Neural progenitor cell (in vitro differentiated cells): ENCODE data around the gene ACTR3. TPM values are rescaled to one million over a fixed set of nuclear protein-coding genes. Genes with fewer than 3 reads are reported as not detected.
A peak's percentile ranks its signal among the peaks of the same experiment; 100 is the strongest.

Source experiments
- DNase-seq: peaks from one replicate; pipeline ENCODE4 v3.0.0-alpha.2; 2016; ENCODE audit warnings: low spot score
- H2AFZ ChIP-seq: fragments of 200-600 bp; sonication (generic); replicated peaks from 2 replicates; pipeline ENCODE4 v1.6.1; 2016; ENCODE audit warnings: antibody characterized with exemption
- H3F3A ChIP-seq: fragments of 200-600 bp; sonication (generic); 2 replicates; pipeline ENCODE4 v1.6.1; 2016; ENCODE audit warnings: antibody characterized with exemption, low read depth
- H3K27ac ChIP-seq: fragments of 200-600 bp; sonication (generic); 2 replicates; pipeline ENCODE4 v1.5.1; 2016; ENCODE audit warnings: mild to moderate bottlenecking
- H3K27me3 ChIP-seq: fragments of 200-600 bp; sonication (generic); 2 replicates; pipeline ENCODE4 v1.6.1; 2016; ENCODE audit warnings: mild to moderate bottlenecking, moderate library complexity
- H3K36me3 ChIP-seq: fragments of 200-600 bp; sonication (generic); 2 replicates; pipeline ENCODE4 v1.5.1; 2016
- H3K4me1 ChIP-seq: fragments of 200-600 bp; sonication (generic); 2 replicates; pipeline ENCODE4 v1.6.1; 2016; ENCODE audit warnings: mixed run types
- H3K4me2 ChIP-seq: fragments of 200-600 bp; sonication (generic); 2 replicates; pipeline ENCODE4 v1.6.1; 2016
- H3K4me3 ChIP-seq: fragments of 200-600 bp; sonication (generic); 2 replicates; pipeline ENCODE4 v1.5.1; 2016
- H3K79me2 ChIP-seq: fragments of 200-600 bp; sonication (generic); 2 replicates; pipeline ENCODE4 v1.6.1; 2016; ENCODE audit warnings: low read depth
- H3K9ac ChIP-seq: fragments of 200-600 bp; sonication (generic); 2 replicates; pipeline ENCODE4 v1.6.1; 2016
- H3K9me3 ChIP-seq: fragments of 200-600 bp; sonication (generic); 2 replicates; pipeline ENCODE4 v1.5.1; 2016; ENCODE audit warnings: low read depth
- H4K20me1 ChIP-seq: fragments of 200-600 bp; sonication (generic); 2 replicates; pipeline ENCODE4 v1.6.1; 2016; ENCODE audit warnings: low read depth
- H3K27ac Mint-ChIP-seq: 3 replicates; pipeline ENCODE4 v1.8.0; 2021; ENCODE audit warnings: mixed read lengths
- H3K27me3 Mint-ChIP-seq: 2 replicates; pipeline ENCODE4 v1.8.0; 2022; ENCODE audit warnings: low read depth, mild to moderate bottlenecking, inconsistent platforms, moderate library complexity, mixed read lengths; ENCODE audit not compliant: insufficient read depth
- H3K36me3 Mint-ChIP-seq: 3 replicates; pipeline ENCODE4 v1.8.0; 2021; ENCODE audit warnings: mixed read lengths
- H3K4me1 Mint-ChIP-seq: 3 replicates; pipeline ENCODE4 v1.8.0; 2021; ENCODE audit warnings: mixed read lengths
- H3K4me3 Mint-ChIP-seq: 3 replicates; pipeline ENCODE4 v1.8.0; 2021; ENCODE audit warnings: mild to moderate bottlenecking, moderate library complexity, mixed read lengths
- H3K9me3 Mint-ChIP-seq: 3 replicates; pipeline ENCODE4 v1.8.0; 2020; ENCODE audit warnings: mixed read lengths
- EZH2 ChIP-seq: fragments of 200-600 bp; sonication (generic); IDR thresholded peaks from 2 replicates; pipeline ENCODE4 v1.6.1; 2017; ENCODE audit warnings: antibody characterized with exemption, mild to moderate bottlenecking, moderate library complexity
- EZH2phosphoT487 ChIP-seq: fragments of 200-600 bp; sonication (generic); IDR thresholded peaks from 2 replicates; pipeline ENCODE4 v1.6.1; 2017; ENCODE audit warnings: antibody characterized with exemption
- total RNA-seq: library from RNA; depleted of rRNA; stranded (reverse); fragments of >200 nt; gene quantifications from 2 replicates; pipeline ENCODE4 v1.2.3, GENCODE V29; 2015; ENCODE audit warnings: low replicate concordance
- TF ChIP-seq, protein P1 (sequence below): fragments of 200-600 bp; sonication (generic); IDR thresholded peaks from 2 replicates; pipeline ENCODE4 v1.5.1; 2017; ENCODE audit warnings: antibody characterized with exemption, mild to moderate bottlenecking

Gene ACTR3
- total RNA-seq, 1 donor from 2014 or later, result 175 TPM

- TF ChIP-seq EZH2, result no peak
- TF ChIP-seq, protein P1, sequence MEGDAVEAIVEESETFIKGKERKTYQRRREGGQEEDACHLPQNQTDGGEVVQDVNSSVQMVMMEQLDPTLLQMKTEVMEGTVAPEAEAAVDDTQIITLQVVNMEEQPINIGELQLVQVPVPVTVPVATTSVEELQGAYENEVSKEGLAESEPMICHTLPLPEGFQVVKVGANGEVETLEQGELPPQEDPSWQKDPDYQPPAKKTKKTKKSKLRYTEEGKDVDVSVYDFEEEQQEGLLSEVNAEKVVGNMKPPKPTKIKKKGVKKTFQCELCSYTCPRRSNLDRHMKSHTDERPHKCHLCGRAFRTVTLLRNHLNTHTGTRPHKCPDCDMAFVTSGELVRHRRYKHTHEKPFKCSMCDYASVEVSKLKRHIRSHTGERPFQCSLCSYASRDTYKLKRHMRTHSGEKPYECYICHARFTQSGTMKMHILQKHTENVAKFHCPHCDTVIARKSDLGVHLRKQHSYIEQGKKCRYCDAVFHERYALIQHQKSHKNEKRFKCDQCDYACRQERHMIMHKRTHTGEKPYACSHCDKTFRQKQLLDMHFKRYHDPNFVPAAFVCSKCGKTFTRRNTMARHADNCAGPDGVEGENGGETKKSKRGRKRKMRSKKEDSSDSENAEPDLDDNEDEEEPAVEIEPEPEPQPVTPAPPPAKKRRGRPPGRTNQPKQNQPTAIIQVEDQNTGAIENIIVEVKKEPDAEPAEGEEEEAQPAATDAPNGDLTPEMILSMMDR, result no peak
- no peak for TF ChIP-seq EZH2phosphoT487
These were observed 118.8 kb downstream of the ACTR3 start for GRCh38 chr2:114008720-114009119.

DNA sequence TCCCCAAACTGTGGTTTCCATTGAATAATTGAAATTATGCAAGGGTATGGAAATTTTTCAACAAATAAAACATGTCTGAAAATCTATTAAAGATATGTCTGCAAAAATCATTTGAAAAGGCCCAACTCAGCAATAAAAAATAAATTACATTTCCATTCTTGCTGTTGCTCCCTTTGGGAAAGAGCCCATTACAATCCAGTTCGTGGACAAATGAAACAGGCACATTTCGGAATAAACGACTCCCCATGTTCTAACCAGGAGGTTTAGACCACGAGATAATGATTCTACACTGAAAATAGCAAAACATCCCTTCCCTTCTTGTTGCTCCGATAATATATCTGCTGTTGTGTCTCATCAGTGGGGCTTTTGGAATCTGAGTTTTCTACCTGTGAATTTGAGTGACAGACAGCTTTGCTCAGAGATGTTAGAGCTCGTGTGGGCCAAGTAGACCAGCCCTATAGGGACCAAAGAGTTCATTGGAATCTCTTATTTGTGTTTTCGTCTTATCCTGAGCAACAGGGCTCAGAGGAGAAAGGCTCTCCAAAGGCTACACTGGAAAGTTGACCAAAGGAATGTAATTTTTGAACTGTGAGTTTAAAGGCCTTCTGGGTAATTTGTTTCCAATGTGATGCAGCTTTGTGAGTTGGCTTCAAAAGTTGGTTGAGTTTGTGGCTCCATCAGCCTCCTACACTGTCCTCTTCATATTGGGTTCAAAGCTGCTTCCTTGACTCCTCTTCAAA is 119.5 kb downstream of the ACTR3 start:
- H3K4me3 Mint-ChIP-seq, result no peak overlapping the region
- H3K36me3 Mint-ChIP-seq, result no peaks in the 10 kb centered on the region
- DNase-seq, result no peak
- Histone ChIP-seq H3K4me3 (no peak overlapping the region), H3K79me2 (no peaks in the 10 kb centered on the region), H3F3A (no peaks in the 10 kb centered on the region), H3K36me3 (no peaks in the 10 kb centered on the region), H3K4me1 (peaks cover 6% of the 10 kb centered on the region), H4K20me1 (no peaks in the 10 kb centered on the region), H3K27ac (no peak overlapping the region), H2AFZ (no peak overlapping the region), H3K27me3 (no peaks in the 10 kb centered on the region), H3K9me3 (no peaks in the 10 kb centered on the region), H3K9ac (no peak overlapping the region), H3K4me2 (no peak overlapping the region)
- H3K4me1 Mint-ChIP-seq, result peaks cover 12% of the 10 kb centered on the region
- peaks cover 3% of the 10 kb centered on the region for H3K27me3 Mint-ChIP-seq
- no peak overlapping the region for H3K27ac Mint-ChIP-seq
- H3K9me3 Mint-ChIP-seq, result peaks cover 4% of the 10 kb centered on the region
- TF ChIP-seq, protein P1, result no peak
- TF ChIP-seq EZH2phosphoT487, result no peak
- TF ChIP-seq EZH2, result no peak

More at GRCh38 chr2:114008720-114009119, 118.8 kb downstream of the ACTR3 start:
- Histone ChIP-seq H4K20me1 (no peaks in the 10 kb centered on the region), H2AFZ (no peak overlapping the region), H3K27ac (no peak overlapping the region), H3K4me2 (no peak overlapping the region), H3K9me3 (no peaks in the 10 kb centered on the region), H3K4me3 (no peak overlapping the region), H3K36me3 (no peaks in the 10 kb centered on the region), H3K79me2 (no peaks in the 10 kb centered on the region), H3K27me3 (no peaks in the 10 kb centered on the region), H3K9ac (no peak overlapping the region), H3F3A (no peaks in the 10 kb centered on the region), H3K4me1 (peaks cover 6% of the 10 kb centered on the region)
- H3K4me1 Mint-ChIP-seq, result peaks cover 12% of the 10 kb centered on the region
- H3K4me3 Mint-ChIP-seq, result no peak overlapping the region
- no peaks in the 10 kb centered on the region for H3K36me3 Mint-ChIP-seq
- H3K27ac Mint-ChIP-seq, result no peak overlapping the region
- H3K27me3 Mint-ChIP-seq, result peaks cover 6% of the 10 kb centered on the region
- DNase-seq, result peak; percentile 9
- H3K9me3 Mint-ChIP-seq, result peaks cover 8% of the 10 kb centered on the region

DNA sequence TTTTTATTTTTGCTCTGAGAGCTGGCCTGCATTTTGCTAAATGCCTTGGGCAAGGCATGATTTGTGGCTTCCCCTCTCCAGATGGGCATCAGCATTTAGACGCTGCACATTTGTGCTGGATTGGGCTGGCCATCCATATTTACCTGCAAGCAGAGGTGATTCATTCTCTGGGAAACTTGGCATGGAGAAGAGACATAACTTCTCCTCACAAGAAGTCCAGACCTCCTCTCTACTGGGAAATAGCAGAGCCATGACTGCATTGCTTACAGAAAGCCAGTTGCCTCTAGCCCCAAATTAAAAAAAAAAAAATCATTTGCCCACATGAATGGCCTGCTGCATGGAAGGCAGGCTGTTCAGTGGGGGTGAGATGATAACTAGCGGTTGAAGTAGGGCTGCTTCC is 120.1 kb downstream of the ACTR3 start:
- no peaks in the 10 kb centered on the region for H3K9me3 ChIP-seq
- H3K27me3 ChIP-seq, result no peaks in the 10 kb centered on the region
- H3K9ac ChIP-seq, result no peak overlapping the region
- TF ChIP-seq, protein P1, result no peak
- no peak for TF ChIP-seq EZH2phosphoT487
- TF ChIP-seq EZH2, result no peak
- no peaks in the 10 kb centered on the region for H3F3A ChIP-seq
- no peak overlapping the region for H3K4me2 ChIP-seq
- DNase-seq, result no peak
- peaks cover 12% of the 10 kb centered on the region for H3K4me1 Mint-ChIP-seq
- H3K79me2 ChIP-seq, result no peaks in the 10 kb centered on the region
- H2AFZ ChIP-seq, result no peak overlapping the region
- peaks cover 3% of the 10 kb centered on the region for H3K27me3 Mint-ChIP-seq
- no peaks in the 10 kb centered on the region for H4K20me1 ChIP-seq
- H3K27ac Mint-ChIP-seq, result no peak overlapping the region
- no peak overlapping the region for H3K4me3 Mint-ChIP-seq
- H3K36me3 Mint-ChIP-seq, result no peaks in the 10 kb centered on the region
- H3K36me3 ChIP-seq, result no peaks in the 10 kb centered on the region
- peaks cover 3% of the 10 kb centered on the region for H3K9me3 Mint-ChIP-seq
- H3K4me3 ChIP-seq, result no peak overlapping the region
- H3K27ac ChIP-seq, result no peak overlapping the region
- peaks cover 6% of the 10 kb centered on the region for H3K4me1 ChIP-seq
